ENCODE data around the gene ACOX1. TPM values are rescaled to one million over a fixed set of nuclear protein-coding genes. Genes with fewer than 3 reads are reported as not detected.

Gene ACOX1
- total and polyA plus RNA-seq, 2 experiments from 2014 or later = 21.3 to 43.0 TPM

- Histone ChIP-seq H3K9me3 (ENCODE audit: low read depth) (no peaks in the 10 kb centered on the region), H3K4me1 (ENCODE audit: low read depth) (no peaks in the 10 kb centered on the region), H3K27ac (no peak overlapping the region), H3K27me3 (no peaks in the 10 kb centered on the region), H3K4me3 (no peak overlapping the region), H3K36me3 (no peaks in the 10 kb centered on the region)
- DNase-seq (ENCODE audit: low read depth in 1 of 2, low spot score in 1 of 2) = peak in 1 of 2 donors; percentile 55
- TF ChIP-seq CTCF (IDR thresholded peaks at IDR 0.05; ENCODE audit: low read depth, low read length) = no peak
Measured at GRCh38 chr17:75983501-75984181, 4.7 kb upstream of the ACOX1 start.

GRCh38 chr17:75981019-75981615 is 2.2 kb upstream of the ACOX1 start:
- H3K36me3 ChIP-seq = no peaks in the 10 kb centered on the region
- peaks cover 12% of the 10 kb centered on the region for H3K4me1 ChIP-seq (ENCODE audit: low read depth)
- peak overlapping the region; percentile 97 for H3K27ac ChIP-seq
- H3K9me3 ChIP-seq (ENCODE audit: low read depth) = no peaks in the 10 kb centered on the region
- TF ChIP-seq CTCF (IDR thresholded peaks at IDR 0.05; ENCODE audit: low read depth, low read length) = no peak
- DNase-seq (ENCODE audit: low read depth in 1 of 2, low spot score in 1 of 2) = no peak
- H3K4me3 ChIP-seq = no peak overlapping the region
- H3K27me3 ChIP-seq = no peaks in the 10 kb centered on the region

- Histone ChIP-seq H3K4me3 (peak overlapping the region; percentile 52), H3K36me3 (no peaks in the 10 kb centered on the region), H3K4me1 (ENCODE audit: low read depth) (peaks cover 12% of the 10 kb centered on the region), H3K9me3 (ENCODE audit: low read depth) (no peaks in the 10 kb centered on the region), H3K27me3 (no peaks in the 10 kb centered on the region), H3K27ac (peak overlapping the region; percentile 97)
- DNase-seq (ENCODE audit: low read depth in 1 of 2, low spot score in 1 of 2) = no peak
- no peak for TF ChIP-seq CTCF (IDR thresholded peaks at IDR 0.05; ENCODE audit: low read depth, low read length)
Measured at GRCh38 chr17:75980188-75981018, 1.4 kb upstream of the ACOX1 start.

GRCh38 chr17:75979705-75980187 is 780 bp upstream of the ACOX1 start:
- no peak for DNase-seq (ENCODE audit: low read depth in 1 of 2, low spot score in 1 of 2)
- TF ChIP-seq CTCF (IDR thresholded peaks at IDR 0.05; ENCODE audit: low read depth, low read length) = no peak
- Histone ChIP-seq H3K4me1 (ENCODE audit: low read depth) (peaks cover 12% of the 10 kb centered on the region), H3K27ac (peak overlapping the region; percentile 97), H3K27me3 (no peaks in the 10 kb centered on the region), H3K9me3 (ENCODE audit: low read depth) (no peaks in the 10 kb centered on the region), H3K4me3 (peak overlapping the region; percentile 52), H3K36me3 (no peaks in the 10 kb centered on the region)

GRCh38 chr17:75976175-75976848 is 2.7 kb downstream of the ACOX1 start:
- H3K36me3 ChIP-seq = no peaks in the 10 kb centered on the region
- TF ChIP-seq CTCF (IDR thresholded peaks at IDR 0.05; ENCODE audit: low read depth, low read length) = no peak

More at GRCh38 chr17:75976175-75976848, 2.7 kb downstream of the ACOX1 start:
- H3K9me3 ChIP-seq (ENCODE audit: low read depth) = no peaks in the 10 kb centered on the region
- peaks cover 12% of the 10 kb centered on the region for H3K4me1 ChIP-seq (ENCODE audit: low read depth)
- H3K4me3 ChIP-seq = no peak overlapping the region
- no peaks in the 10 kb centered on the region for H3K27me3 ChIP-seq
- DNase-seq (ENCODE audit: low read depth in 1 of 2, low spot score in 1 of 2) = no peak
- H3K27ac ChIP-seq = no peak overlapping the region

All from cardiac muscle cell (in vitro differentiated cells and primary cell).